HG03064 (cell line): ENCODE measurements around the gene NPIPB6.
"Not testable (repeated sequence)": the region's sequence is repeated elsewhere in the genome, so short reads cannot be mapped to it uniquely, and the experiment has no call there.

Experiments
- ATAC-seq: cut with Tn5 transposase; IDR thresholded peaks from one replicate; pipeline ENCODE4 v1.9.1; 2021; ENCODE audit warnings: low read depth; ENCODE audit not compliant: unreplicated experiment

NPIPB6 gene

GRCh38 chr16:28363408-28363807 is at the start of gene NPIPB6:
Gene NPIPB6 (minus strand): TSS chr16:28363508. CDS start chr16:28362822, 686 bp downstream.
- ATAC-seq, result not testable (repeated sequence)

GRCh38 chr16:28403220-28404072 is 40.1 kb upstream of the NPIPB6 start, which contains the start of gene EIF3CL:
Gene EIF3CL (minus strand): TSS chr16:28403841. CDS start chr16:28403618, 223 bp downstream.
- peak; percentile 91 for ATAC-seq

- ATAC-seq, result not testable (repeated sequence)
Observed at GRCh38 chr16:28392054-28392453, 28.7 kb upstream of the NPIPB6 start.

GRCh38 chr16:28382177-28382867 is 19.0 kb upstream of the NPIPB6 start:
- not testable (repeated sequence) for ATAC-seq

- ATAC-seq, result not testable (repeated sequence)
Observed at GRCh38 chr16:28377822-28378221, 14.5 kb upstream of the NPIPB6 start.

GRCh38 chr16:28377108-28377625 is 13.9 kb upstream of the NPIPB6 start:
- not testable (repeated sequence) for ATAC-seq

GRCh38 chr16:28375115-28375514 is 11.8 kb upstream of the NPIPB6 start:
- not testable (repeated sequence) for ATAC-seq

GRCh38 chr16:28374281-28374680 is 11.0 kb upstream of the NPIPB6 start:
- ATAC-seq, result not testable (repeated sequence)

- ATAC-seq, result not testable (repeated sequence)
Observed at GRCh38 chr16:28367926-28368325, 4.6 kb upstream of the NPIPB6 start.

- ATAC-seq, result peak; percentile 78
Observed at GRCh38 chr16:28364268-28365173, 1.2 kb upstream of the NPIPB6 start.

GRCh38 chr16:28362600-28362999 is 708 bp downstream of the NPIPB6 start:
- ATAC-seq, result not testable (repeated sequence)

GRCh38 chr16:28338230-28338629 is 25.1 kb downstream of the NPIPB6 start:
- not testable (repeated sequence) for ATAC-seq

GRCh38 chr16:28336940-28337710 is 26.2 kb downstream of the NPIPB6 start:
- not testable (repeated sequence) for ATAC-seq

GRCh38 chr16:28335678-28336077 is 27.6 kb downstream of the NPIPB6 start:
- not testable (repeated sequence) for ATAC-seq

GRCh38 chr16:28332632-28333031 is 30.7 kb downstream of the NPIPB6 start:
- ATAC-seq, result not testable (repeated sequence)

- not testable (repeated sequence) for ATAC-seq
Observed at GRCh38 chr16:28330981-28331380, 32.3 kb downstream of the NPIPB6 start.

GRCh38 chr16:28330232-28330631 is 33.1 kb downstream of the NPIPB6 start:
- not testable (repeated sequence) for ATAC-seq

- ATAC-seq, result no peak
Observed at GRCh38 chr16:28326881-28327610, 36.3 kb downstream of the NPIPB6 start.

- ATAC-seq, result no peak
Observed at GRCh38 chr16:28324887-28325279, 38.4 kb downstream of the NPIPB6 start.
